GM12873 (cell line): ENCODE results near the gene RTTN.

Source experiments
- CTCF ChIP-seq: IDR thresholded peaks from 2 replicates; pipeline ENCODE4 v1.5.1; 2012; ENCODE audit warnings: low read depth, mild to moderate bottlenecking, moderate library complexity, low read length, control low read depth; ENCODE audit not compliant: insufficient read depth; ENCODE audit errors: missing control alignments

The RTTN gene

GRCh38 chr18:70182548-70182947 is 22.9 kb downstream of the RTTN start:
- TF ChIP-seq CTCF: no peak

GRCh38 chr18:70181725-70182124 is 23.8 kb downstream of the RTTN start:
- no peak for TF ChIP-seq CTCF

- no peak for TF ChIP-seq CTCF
These were observed 24.5 kb downstream of the RTTN start for GRCh38 chr18:70181015-70181414.

- TF ChIP-seq CTCF: no peak
These were observed 28.9 kb downstream of the RTTN start for GRCh38 chr18:70176537-70176936.

GRCh38 chr18:70175216-70175615 is 30.3 kb downstream of the RTTN start:
- no peak for TF ChIP-seq CTCF

- no peak for TF ChIP-seq CTCF
These were observed 33.3 kb downstream of the RTTN start for GRCh38 chr18:70172225-70172624.

- TF ChIP-seq CTCF: no peak
These were observed 35.7 kb downstream of the RTTN start for GRCh38 chr18:70169747-70170146.
